GM12892 (cell line): ENCODE results near the gene HIRIP3.

Source experiments
- POLR2A ChIP-seq: IDR thresholded peaks from 2 replicates; pipeline ENCODE4 v1.6.1; 2011; ENCODE audit warnings: low read depth, low read length, control low read depth
- POLR2AphosphoS5 ChIP-seq: IDR thresholded peaks from 2 replicates; pipeline ENCODE4 v1.6.1; 2011; ENCODE audit warnings: low read depth, low read length, control low read depth
- TAF1 ChIP-seq: IDR thresholded peaks from 2 replicates; pipeline ENCODE4 v1.6.1; 2011; ENCODE audit warnings: low read depth, mild to moderate bottlenecking, control low read depth, low read length, borderline replicate concordance

GRCh38 chr16:30022887-30023286, 27.5 kb upstream of the HIRIP3 start, which contains the start of gene C16orf92:
- no peak for TF ChIP-seq POLR2AphosphoS5
- no peak for TF ChIP-seq POLR2A
- no peak for TF ChIP-seq TAF1
